ENCODE results near the gene VSTM4. TPM values are rescaled to one million over a fixed set of nuclear protein-coding genes. Genes with fewer than 3 reads are reported as not detected.

VSTM4 gene
- total and polyA plus RNA-seq, 9 donors: 17.3 to 68.9 (median 42.9) TPM

DNA sequence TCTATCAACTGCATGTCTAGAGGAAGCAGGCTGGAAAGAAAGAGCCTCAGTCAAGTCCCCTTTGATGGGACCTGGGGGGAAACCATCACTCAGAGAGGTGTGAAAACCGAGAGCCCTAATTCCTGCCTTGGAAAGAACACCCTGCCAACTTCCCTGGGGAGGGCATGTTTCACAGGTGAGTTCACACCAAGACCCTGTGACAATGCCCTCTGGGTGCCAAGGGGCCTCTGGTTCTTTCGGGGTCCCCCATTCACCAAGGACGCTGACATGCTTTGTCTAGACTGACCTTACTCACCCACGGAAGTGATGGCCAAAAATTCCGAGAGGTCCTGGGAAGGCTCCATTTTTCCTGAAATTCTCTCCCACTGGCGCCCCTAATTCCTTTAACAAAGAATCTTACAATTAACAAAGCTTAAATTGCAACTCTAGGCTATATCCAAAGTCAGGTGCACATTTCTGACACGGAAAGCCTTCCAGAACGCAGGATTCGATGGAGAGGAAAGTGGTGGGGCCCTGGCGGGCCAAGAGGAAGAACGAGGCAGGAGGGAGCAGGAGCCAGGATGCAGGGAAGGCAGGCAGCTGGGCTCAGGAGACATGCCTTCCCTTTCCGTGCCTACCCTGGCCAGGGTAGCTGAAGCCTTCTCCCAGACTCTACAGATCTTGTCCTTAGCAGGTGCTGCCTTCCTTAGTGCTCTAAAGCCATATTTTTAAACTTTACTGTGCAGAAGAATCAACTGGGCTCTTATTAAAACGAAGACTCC is 23.7 kb downstream of the VSTM4 start:
- TF ChIP-seq POLR2A (IDR thresholded peaks at IDR 0.05): no peak
- TF ChIP-seq CTCF (IDR thresholded peaks at IDR 0.05): no peak
- TF ChIP-seq EP300 (IDR thresholded peaks at IDR 0.05): no peak
- Histone ChIP-seq H3K36me3 (no peaks in the 10 kb centered on the region), H3K9me3 (no peaks in the 10 kb centered on the region), H3K4me1 (ENCODE audit: insufficient read depth) (peaks cover 31% of the 10 kb centered on the region), H3K27me3 (no peaks in the 10 kb centered on the region), H3K27ac (no peak overlapping the region), H3K4me3 (no peak overlapping the region)
- peak in 2 of 5 donors; percentile 10 to 26 for DNase-seq
- intact Hi-C loops (cut with DNase I): no loop called here
- 92 to 97% (median 96%) methylated on average over 13 of the region's 13 CpGs for WGBS, 3 donors

GRCh38 chr10:49090696-49091380 is 24.5 kb downstream of the VSTM4 start:
- peak overlapping the region in 1 of 2 donors; percentile 37 for H3K27ac ChIP-seq
- 81 to 89% (median 85%) methylated on average over 6 of the region's 6 CpGs for WGBS, 3 donors

GRCh38 chr10:49090189-49090575 is 25.1 kb downstream of the VSTM4 start:
- TF ChIP-seq EP300 (IDR thresholded peaks at IDR 0.05) (no peak), CTCF (IDR thresholded peaks at IDR 0.05) (no peak), POLR2A (IDR thresholded peaks at IDR 0.05) (no peak)
- 16 to 23% (median 16%) methylated on average over 1 of the region's 1 CpG for WGBS, 3 donors
- no peaks in the 10 kb centered on the region for H3K36me3 ChIP-seq
- H3K9me3 ChIP-seq: no peaks in the 10 kb centered on the region
- no peaks in the 10 kb centered on the region for H3K27me3 ChIP-seq
- no peak overlapping the region for H3K4me3 ChIP-seq
- intact Hi-C loops (cut with DNase I): no loop called here
- peak in 3 of 5 donors; percentile 1 to 23 (median 13) for DNase-seq
- peak overlapping the region in 1 of 2 donors; percentile 37 for H3K27ac ChIP-seq
- peaks cover 26% of the 10 kb centered on the region for H3K4me1 ChIP-seq (ENCODE audit: insufficient read depth)

More at GRCh38 chr10:49090696-49091380, 24.5 kb downstream of the VSTM4 start:
- H3K27me3 ChIP-seq: no peaks in the 10 kb centered on the region
- intact Hi-C loops (cut with DNase I): no loop called here
- no peaks in the 10 kb centered on the region for H3K9me3 ChIP-seq
- H3K4me3 ChIP-seq: no peak overlapping the region
- H3K36me3 ChIP-seq: no peaks in the 10 kb centered on the region
- no peak for TF ChIP-seq POLR2A (IDR thresholded peaks at IDR 0.05)
- no peak for TF ChIP-seq EP300 (IDR thresholded peaks at IDR 0.05)
- TF ChIP-seq CTCF (IDR thresholded peaks at IDR 0.05): no peak
- H3K4me1 ChIP-seq (ENCODE audit: insufficient read depth): peaks cover 29% of the 10 kb centered on the region
- peak in 2 of 5 donors; percentile 14 to 35 for DNase-seq

DNA sequence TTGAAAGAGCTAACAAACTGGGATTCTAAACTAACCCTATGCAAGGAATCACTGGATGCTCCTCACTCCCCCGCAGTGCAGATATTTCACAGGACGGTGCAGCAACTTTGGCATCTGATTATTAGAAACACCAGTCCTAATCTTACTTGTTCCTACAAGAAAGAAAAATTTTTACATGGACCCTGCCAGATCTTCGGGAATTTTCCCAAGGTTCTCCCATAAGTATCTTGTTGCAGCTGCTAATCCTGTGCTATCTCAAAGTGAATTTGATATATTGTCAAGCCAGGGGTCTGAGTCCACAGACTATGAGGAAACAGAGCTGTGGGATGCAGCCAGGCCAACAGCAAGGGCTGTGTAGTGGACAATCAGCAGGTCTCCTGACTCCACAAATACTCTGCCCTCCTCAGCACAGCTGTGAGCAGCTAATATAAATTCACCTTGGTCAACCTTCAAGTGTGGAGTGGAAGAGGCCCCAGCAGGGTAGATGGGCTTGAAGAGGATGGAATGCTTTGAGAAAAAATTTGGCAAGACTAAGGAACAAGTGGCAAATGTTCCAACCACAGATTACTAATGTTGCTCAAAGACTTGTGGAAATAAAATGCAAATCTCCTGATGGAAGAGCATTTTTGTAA is 25.6 kb downstream of the VSTM4 start:
- WGBS, 3 donors: 3 to 9% (median 4%) methylated on average over 3 of the region's 3 CpGs
- Histone ChIP-seq H3K4me1 (ENCODE audit: insufficient read depth) (peaks cover 25% of the 10 kb centered on the region), H3K27ac (no peak overlapping the region), H3K27me3 (no peaks in the 10 kb centered on the region), H3K9me3 (no peaks in the 10 kb centered on the region), H3K4me3 (no peak overlapping the region), H3K36me3 (no peaks in the 10 kb centered on the region)
- peak in 4 of 5 donors; percentile 22 to 79 (median 55) for DNase-seq
- TF ChIP-seq EP300 (IDR thresholded peaks at IDR 0.05) (no peak), POLR2A (IDR thresholded peaks at IDR 0.05) (no peak), CTCF (IDR thresholded peaks at IDR 0.05) (no peak)
- intact Hi-C loops (cut with DNase I): no loop called here

Measured in ovary (tissue), 9 donors.